Keratinocyte (primary cell): Measurements from ENCODE around the gene PLCB3. TPM values are rescaled to one million over a fixed set of nuclear protein-coding genes. Genes with fewer than 3 reads are reported as not detected.

ENCODE experiments used
- DNase-seq: peaks from one replicate; pipeline ENCODE4 v3.0.0-alpha.2; 2011; ENCODE audit warnings: low read depth, missing footprints, low spot score
- FAIRE-seq: peaks from 2 replicates; lab custom pipeline; 2011; peaks lifted over from hg19 to GRCh38; lab: Jason Lieb, UNC
- H2AFZ ChIP-seq: 2 replicates; pipeline ENCODE4 v1.6.0; 2012; ENCODE audit warnings: low read length, control low read depth, inconsistent platforms; ENCODE audit not compliant: control insufficient read depth
- H3K27ac ChIP-seq: 2 replicates; pipeline ENCODE4 v1.5.1; 2011; ENCODE audit warnings: low read length; ENCODE audit not compliant: control insufficient read depth, insufficient read depth
- H3K27me3 ChIP-seq: 3 replicates; pipeline ENCODE4 v1.6.0; 2011; ENCODE audit warnings: low read length; ENCODE audit not compliant: control insufficient read depth, insufficient read depth; ENCODE audit errors: extremely low read depth
- H3K36me3 ChIP-seq, 2 experiments: 2 replicates in 1 of 2; 3 replicates in 1 of 2; pipeline ENCODE4 v1.5.1; 2011; ENCODE audit warnings: low read length in 2 of 2, mild to moderate bottlenecking in 1 of 2; ENCODE audit not compliant: control insufficient read depth in 2 of 2, insufficient read depth in 2 of 2; ENCODE audit errors: extremely low read depth in 1 of 2
- H3K4me1 ChIP-seq: 3 replicates; pipeline ENCODE4 v1.5.1; 2011; ENCODE audit warnings: low read length; ENCODE audit not compliant: control insufficient read depth, insufficient read depth; ENCODE audit errors: extremely low read depth
- H3K4me2 ChIP-seq: 3 replicates; pipeline ENCODE4 v1.6.0; 2011; ENCODE audit warnings: low read depth, low read length; ENCODE audit not compliant: control insufficient read depth, insufficient read depth; ENCODE audit errors: extremely low read depth
- H3K4me3 ChIP-seq, 3 experiments: fragments of 200-600 bp in 1 of 3; sonication (generic) in 1 of 3; 2 replicates in 2 of 3; 3 replicates in 1 of 3; pipeline ENCODE4 v1.5.1; 2011 to 2016; ENCODE audit warnings: low read length in 3 of 3, mild to moderate bottlenecking in 3 of 3, control low read depth in 2 of 3, inconsistent platforms in 1 of 3, low read depth in 1 of 3, mixed read lengths in 1 of 3, mixed run types in 1 of 3, moderate library complexity in 1 of 3; ENCODE audit not compliant: control insufficient read depth in 2 of 3, insufficient read depth in 2 of 3; ENCODE audit errors: extremely low read depth in 1 of 3
- H3K79me2 ChIP-seq: 2 replicates; pipeline ENCODE4 v1.6.0; 2012; ENCODE audit warnings: low read length; ENCODE audit not compliant: control insufficient read depth, insufficient read depth
- H3K9ac ChIP-seq: 3 replicates; pipeline ENCODE4 v1.6.0; 2011; ENCODE audit warnings: low read length; ENCODE audit not compliant: control insufficient read depth, insufficient read depth; ENCODE audit errors: extremely low read depth
- H3K9me1 ChIP-seq: 3 replicates; pipeline ENCODE4 v1.6.0; 2011; ENCODE audit warnings: low read length; ENCODE audit not compliant: control insufficient read depth, insufficient read depth; ENCODE audit errors: extremely low read depth
- H3K9me3 ChIP-seq: 2 replicates; pipeline ENCODE4 v1.5.1; 2012; ENCODE audit warnings: low read depth, low read length; ENCODE audit not compliant: control insufficient read depth
- H4K20me1 ChIP-seq: 3 replicates; pipeline ENCODE4 v1.6.0; 2011; ENCODE audit warnings: low read length; ENCODE audit not compliant: control insufficient read depth, insufficient read depth; ENCODE audit errors: extremely low read depth
- CTCF ChIP-seq, 3 experiments: IDR thresholded peaks in 1 of 3; conservative IDR thresholded peaks in 1 of 3; optimal IDR thresholded peaks in 1 of 3; 2 replicates in 2 of 3; 3 replicates in 1 of 3; pipeline versions ENCODE3 to v1.5.1; 2011; ENCODE audit warnings: low read length in 3 of 3, mild to moderate bottlenecking in 3 of 3, moderate library complexity in 2 of 3, control low read depth in 1 of 3, inconsistent platforms in 1 of 3; ENCODE audit not compliant: insufficient read depth in 2 of 3; ENCODE audit errors: extremely low read depth in 1 of 3
- EZH2 ChIP-seq: IDR thresholded peaks from one replicate; pipeline ENCODE4 v1.6.1; 2012; ENCODE audit warnings: inconsistent platforms, mild to moderate bottlenecking, low read length, moderate library complexity
- dilution Hi-C: fragments of 300-500 bp; cut with MboI; formaldehyde crosslinking; loops from one replicate; pipeline ENCODE4 v1.7.0; 2020; ENCODE audit warnings: low sequenced_read_pairs; ENCODE audit not compliant: extremely low pct_ligation_motif_present
- polyA plus RNA-seq, 5 experiments: library from polyadenylated mRNA; depleted of rRNA in 3 of 5; stranded (reverse) in 3 of 5; stranded (forward) in 1 of 5; unstranded in 1 of 5; fragments of >200 nt; gene quantifications; 1 replicate in 1 of 5; 2 replicates in 3 of 5; 3 replicates in 1 of 5; pipeline versions ENCODE4 v1.2.1 to v1.2.3, GENCODE V29; 2011 to 2012; ENCODE audit warnings: missing spikeins in 2 of 5, low read depth in 1 of 5, low replicate concordance in 1 of 5

The PLCB3 gene
- polyA plus RNA-seq, 1 donor (not counting 4 experiments of a cell fraction or from before 2014, with no cell fraction given) = 32.5 TPM

DNA sequence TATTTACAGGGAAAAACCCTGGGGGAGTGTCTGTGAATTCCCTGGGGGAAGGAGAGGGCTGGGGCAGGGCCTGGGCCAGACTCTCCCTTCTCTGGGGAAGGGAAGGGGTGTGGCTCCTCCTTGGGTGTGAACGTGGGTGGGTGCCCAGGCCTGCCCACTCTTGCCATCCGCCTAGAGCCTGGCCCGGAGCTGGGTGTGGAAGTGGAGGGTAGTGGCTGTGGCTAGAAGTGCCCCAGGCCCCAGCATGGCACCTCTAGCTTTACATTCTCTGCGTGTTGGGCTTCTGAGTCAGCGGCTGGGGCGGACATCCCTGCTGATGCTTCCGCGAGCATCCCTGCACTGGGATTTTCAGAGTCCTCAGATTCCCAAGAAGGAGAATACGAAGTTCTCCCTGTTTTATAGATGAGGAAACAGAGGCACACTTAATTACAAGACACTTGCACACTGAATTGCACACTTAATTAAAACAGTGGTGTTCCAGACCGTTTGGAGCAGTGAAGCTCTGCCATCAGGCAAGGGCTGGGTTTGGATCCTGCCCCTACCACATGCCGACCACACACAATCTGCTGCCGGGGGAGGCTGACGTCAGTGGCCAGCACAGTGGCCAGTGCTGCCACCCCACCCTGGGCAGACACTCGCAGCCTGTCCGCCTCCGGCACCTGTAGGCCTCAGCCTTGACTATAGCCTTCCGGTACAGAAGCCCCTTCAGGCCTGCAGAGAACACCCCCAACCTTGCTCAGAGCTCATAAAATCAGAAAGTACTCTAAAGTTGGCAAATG lies 25.5 kb downstream of the PLCB3 start:
- Histone ChIP-seq H3K9me1 (no peaks in the 10 kb centered on the region), H3K9ac (no peak overlapping the region), H2AFZ (no peak overlapping the region), H3K27me3 (no peaks in the 10 kb centered on the region), H4K20me1 (no peaks in the 10 kb centered on the region), H3K27ac (peak overlapping the region; percentile 51), H3K79me2 (peaks cover 7% of the 10 kb centered on the region), H3K4me1 (peaks cover 20% of the 10 kb centered on the region), H3K9me3 (no peaks in the 10 kb centered on the region), H3K4me2 (peak overlapping the region; percentile 41), H3K36me3 (peaks cover 8 to 9% of the 10 kb centered on the region in 2 experiments), H3K4me3 (no peak overlapping the region)
- peak; percentile 73 for FAIRE-seq
- TF ChIP-seq EZH2 = no peak
- no peak for TF ChIP-seq CTCF (optimal IDR thresholded peaks at IDR 0.05 in 1 of 3, IDR thresholded peaks at IDR 0.05 in 1 of 3, conservative IDR thresholded peaks at IDR 0.05 in 1 of 3; ENCODE audit: extremely low read depth in 1 of 3, insufficient read depth in 2 of 3, low read length in 3 of 3)
- DNase-seq = peak; percentile 89
- dilution Hi-C loops = no loop called here

- no peak overlapping the region for H3K4me2 ChIP-seq
- no peak overlapping the region for H3K4me3 ChIP-seq
- DNase-seq (no peak), FAIRE-seq (no peak)
- no peaks in the 10 kb centered on the region for H4K20me1 ChIP-seq
- peaks cover 22% of the 10 kb centered on the region for H3K4me1 ChIP-seq
- no peak overlapping the region for H2AFZ ChIP-seq
- no peaks in the 10 kb centered on the region for H3K27me3 ChIP-seq
- H3K36me3 ChIP-seq = peaks cover 12 to 19% of the 10 kb centered on the region in 2 experiments
- H3K9ac ChIP-seq = no peak overlapping the region
- peaks cover 12% of the 10 kb centered on the region for H3K79me2 ChIP-seq
- dilution Hi-C loops = no loop called here
- no peaks in the 10 kb centered on the region for H3K9me1 ChIP-seq
- H3K27ac ChIP-seq = no peak overlapping the region
- TF ChIP-seq EZH2 (no peak), CTCF (optimal IDR thresholded peaks at IDR 0.05 in 1 of 3, IDR thresholded peaks at IDR 0.05 in 1 of 3, conservative IDR thresholded peaks at IDR 0.05 in 1 of 3; ENCODE audit: extremely low read depth in 1 of 3, insufficient read depth in 2 of 3, low read length in 3 of 3) (no peak)
- H3K9me3 ChIP-seq = no peaks in the 10 kb centered on the region
These were observed 27.4 kb downstream of the PLCB3 start for GRCh38 chr11:64278576-64279190.
